HG03439 (cell line): ENCODE measurements around the gene CCL22.
"Not testable (repeated sequence)": the region's sequence is repeated elsewhere in the genome, so short reads cannot be mapped to it uniquely, and the experiment has no call there.

ENCODE experiments used
- ATAC-seq: cut with Tn5 transposase; IDR thresholded peaks from one replicate; pipeline ENCODE4 v1.9.1; 2021; ENCODE audit warnings: mild to moderate bottlenecking, moderate library complexity; ENCODE audit not compliant: unreplicated experiment

The CCL22 gene

DNA sequence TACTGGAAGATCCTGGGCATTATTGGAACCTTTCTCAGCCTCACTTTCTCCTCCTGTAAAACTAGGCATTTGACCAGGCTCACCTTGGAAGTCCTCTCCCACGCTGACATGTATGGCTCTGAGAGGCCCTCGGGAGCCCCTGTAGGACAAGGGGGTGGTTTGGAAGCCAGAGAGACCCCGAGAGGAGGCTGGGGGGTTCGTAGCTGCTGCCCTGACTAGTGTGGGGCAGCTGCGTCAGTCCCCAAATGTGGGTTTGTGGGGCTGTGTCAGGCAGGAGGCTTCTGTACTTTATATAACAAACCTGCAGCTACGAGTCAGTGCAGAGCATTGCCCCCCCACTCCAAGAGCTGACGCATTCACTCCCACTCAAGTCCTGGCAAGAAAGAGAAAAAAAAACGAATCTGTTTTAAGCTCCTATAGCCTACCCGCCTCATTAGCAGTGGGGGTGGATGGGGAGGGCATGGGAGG lies 15.5 kb downstream of the CCL22 start:
- ATAC-seq: no peak

- ATAC-seq: not testable (repeated sequence)
Measured at GRCh38 chr16:57374925-57375465, 16.4 kb downstream of the CCL22 start.

GRCh38 chr16:57376313-57376818 lies 17.8 kb downstream of the CCL22 start:
- ATAC-seq: no peak

GRCh38 chr16:57377080-57377841 lies 18.7 kb downstream of the CCL22 start:
- ATAC-seq: peak; percentile 66

DNA sequence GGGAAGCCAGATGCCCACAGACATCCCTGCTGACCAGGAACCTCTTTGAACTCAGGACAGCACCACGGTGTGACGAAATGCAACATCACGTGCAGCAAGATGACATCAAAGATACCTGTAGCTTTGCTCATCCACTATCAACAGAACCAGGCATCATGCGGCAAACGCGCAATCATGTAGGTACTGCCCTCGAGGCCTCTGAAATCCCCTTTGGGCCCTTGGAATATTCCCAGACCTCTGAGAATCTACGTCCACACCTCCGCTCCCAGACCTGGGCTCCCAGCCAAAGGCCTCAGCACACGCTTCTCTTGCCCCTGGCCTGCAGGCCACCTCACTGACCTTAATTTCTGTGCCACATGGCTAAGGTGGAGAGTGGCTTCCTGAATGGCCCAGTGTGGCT lies 21.0 kb downstream of the CCL22 start:
- ATAC-seq: no peak

DNA sequence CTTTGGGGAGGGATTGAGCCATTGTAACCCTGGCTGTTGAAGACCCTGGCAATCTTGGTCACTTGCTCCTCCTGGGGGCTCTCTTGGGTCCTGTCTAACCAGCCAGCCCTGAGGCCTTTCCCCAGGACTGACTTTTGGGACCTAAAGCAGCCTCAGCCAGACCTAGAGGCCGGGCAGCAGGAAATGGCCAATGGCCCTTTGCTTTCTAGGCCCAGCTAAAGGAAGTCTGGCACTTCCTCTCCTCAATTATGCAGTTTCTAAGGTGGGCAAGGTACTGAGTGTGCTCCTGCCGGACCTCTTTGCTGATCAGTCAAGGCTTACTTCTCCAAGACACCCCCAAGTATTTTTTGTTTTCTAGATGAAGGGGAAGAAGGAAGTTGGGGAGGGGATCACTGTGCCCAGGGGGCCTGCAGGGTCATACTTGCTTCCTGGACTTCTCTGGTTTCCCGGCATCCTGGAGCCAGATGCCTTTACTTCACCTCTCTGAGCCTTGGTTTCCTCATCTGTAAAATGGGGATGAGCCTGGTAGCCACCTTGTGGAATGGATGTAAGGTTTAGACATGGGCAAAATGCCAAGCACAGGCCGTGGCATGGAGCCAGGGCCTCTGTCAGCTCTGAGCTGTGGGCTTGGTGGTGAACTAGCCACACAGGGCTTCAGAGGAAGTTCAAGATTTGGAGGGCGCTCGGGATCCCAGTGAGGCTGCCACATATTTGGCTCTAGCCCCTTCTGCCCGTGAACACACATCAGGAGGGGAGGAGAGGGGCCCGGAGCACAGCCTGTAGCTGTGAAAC lies 22.3 kb downstream of the CCL22 start:
- ATAC-seq: no peak

DNA sequence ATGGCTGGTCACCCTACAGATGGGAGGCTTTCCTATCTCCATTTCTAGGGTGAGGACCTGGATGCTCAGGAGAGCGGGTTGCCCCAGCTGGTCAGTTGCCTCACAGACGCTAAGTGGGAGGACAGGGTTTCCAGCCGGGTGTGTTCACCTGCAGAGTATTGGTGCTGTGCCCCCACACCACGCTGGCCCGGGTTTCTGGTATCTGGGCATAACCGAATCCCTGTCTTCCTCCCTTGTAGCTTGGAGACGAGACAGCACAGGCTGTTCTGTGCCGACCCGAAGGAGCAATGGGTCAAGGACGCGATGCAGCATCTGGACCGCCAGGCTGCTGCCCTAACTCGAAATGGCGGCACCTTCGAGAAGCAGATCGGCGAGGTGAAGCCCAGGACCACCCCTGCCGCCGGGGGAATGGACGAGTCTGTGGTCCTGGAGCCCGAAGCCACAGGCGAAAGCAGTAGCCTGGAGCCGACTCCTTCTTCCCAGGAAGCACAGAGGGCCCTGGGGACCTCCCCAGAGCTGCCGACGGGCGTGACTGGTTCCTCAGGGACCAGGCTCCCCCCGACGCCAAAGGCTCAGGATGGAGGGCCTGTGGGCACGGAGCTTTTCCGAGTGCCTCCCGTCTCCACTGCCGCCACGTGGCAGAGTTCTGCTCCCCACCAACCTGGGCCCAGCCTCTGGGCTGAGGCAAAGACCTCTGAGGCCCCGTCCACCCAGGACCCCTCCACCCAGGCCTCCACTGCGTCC lies 23.4 kb downstream of the CCL22 start:
- no peak for ATAC-seq

DNA sequence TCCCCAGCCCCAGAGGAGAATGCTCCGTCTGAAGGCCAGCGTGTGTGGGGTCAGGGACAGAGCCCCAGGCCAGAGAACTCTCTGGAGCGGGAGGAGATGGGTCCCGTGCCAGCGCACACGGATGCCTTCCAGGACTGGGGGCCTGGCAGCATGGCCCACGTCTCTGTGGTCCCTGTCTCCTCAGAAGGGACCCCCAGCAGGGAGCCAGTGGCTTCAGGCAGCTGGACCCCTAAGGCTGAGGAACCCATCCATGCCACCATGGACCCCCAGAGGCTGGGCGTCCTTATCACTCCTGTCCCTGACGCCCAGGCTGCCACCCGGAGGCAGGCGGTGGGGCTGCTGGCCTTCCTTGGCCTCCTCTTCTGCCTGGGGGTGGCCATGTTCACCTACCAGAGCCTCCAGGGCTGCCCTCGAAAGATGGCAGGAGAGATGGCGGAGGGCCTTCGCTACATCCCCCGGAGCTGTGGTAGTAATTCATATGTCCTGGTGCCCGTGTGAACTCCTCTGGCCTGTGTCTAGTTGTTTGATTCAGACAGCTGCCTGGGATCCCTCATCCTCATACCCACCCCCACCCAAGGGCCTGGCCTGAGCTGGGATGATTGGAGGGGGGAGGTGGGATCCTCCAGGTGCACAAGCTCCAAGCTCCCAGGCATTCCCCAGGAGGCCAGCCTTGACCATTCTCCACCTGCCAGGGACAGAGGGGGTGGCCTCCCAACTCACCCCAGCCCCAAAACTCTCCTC lies 24.1 kb downstream of the CCL22 start:
- ATAC-seq: no peak

DNA sequence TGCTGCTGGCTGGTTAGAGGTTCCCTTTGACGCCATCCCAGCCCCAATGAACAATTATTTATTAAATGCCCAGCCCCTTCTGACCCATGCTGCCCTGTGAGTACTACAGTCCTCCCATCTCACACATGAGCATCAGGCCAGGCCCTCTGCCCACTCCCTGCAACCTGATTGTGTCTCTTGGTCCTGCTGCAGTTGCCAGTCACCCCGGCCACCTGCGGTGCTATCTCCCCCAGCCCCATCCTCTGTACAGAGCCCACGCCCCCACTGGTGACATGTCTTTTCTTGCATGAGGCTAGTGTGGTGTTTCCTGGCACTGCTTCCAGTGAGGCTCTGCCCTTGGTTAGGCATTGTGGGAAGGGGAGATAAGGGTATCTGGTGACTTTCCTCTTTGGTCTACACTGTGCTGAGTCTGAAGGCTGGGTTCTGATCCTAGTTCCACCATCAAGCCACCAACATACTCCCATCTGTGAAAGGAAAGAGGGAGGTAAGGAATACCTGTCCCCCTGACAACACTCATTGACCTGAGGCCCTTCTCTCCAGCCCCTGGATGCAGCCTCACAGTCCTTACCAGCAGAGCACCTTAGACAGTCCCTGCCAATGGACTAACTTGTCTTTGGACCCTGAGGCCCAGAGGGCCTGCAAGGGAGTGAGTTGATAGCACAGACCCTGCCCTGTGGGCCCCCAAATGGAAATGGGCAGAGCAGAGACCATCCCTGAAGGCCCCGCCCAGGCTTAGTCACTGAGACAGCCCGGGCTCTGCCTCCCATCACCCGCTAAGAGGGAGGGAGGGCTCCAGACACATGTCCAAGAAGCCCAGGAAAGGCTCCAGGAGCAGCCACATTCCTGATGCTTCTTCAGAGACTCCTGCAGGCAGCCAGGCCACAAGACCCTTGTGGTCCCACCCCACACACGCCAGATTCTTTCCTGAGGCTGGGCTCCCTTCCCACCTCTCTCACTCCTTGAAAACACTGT lies 25.0 kb downstream of the CCL22 start:
- ATAC-seq: no peak

GRCh38 chr16:57384248-57385070 lies 25.9 kb downstream of the CCL22 start:
- no peak for ATAC-seq

- ATAC-seq: no peak
Measured at GRCh38 chr16:57385083-57385482, 26.5 kb downstream of the CCL22 start.

- no peak for ATAC-seq
Measured at GRCh38 chr16:57386381-57386951, 27.9 kb downstream of the CCL22 start.

GRCh38 chr16:57387598-57388354 lies 29.2 kb downstream of the CCL22 start:
- ATAC-seq: no peak

DNA sequence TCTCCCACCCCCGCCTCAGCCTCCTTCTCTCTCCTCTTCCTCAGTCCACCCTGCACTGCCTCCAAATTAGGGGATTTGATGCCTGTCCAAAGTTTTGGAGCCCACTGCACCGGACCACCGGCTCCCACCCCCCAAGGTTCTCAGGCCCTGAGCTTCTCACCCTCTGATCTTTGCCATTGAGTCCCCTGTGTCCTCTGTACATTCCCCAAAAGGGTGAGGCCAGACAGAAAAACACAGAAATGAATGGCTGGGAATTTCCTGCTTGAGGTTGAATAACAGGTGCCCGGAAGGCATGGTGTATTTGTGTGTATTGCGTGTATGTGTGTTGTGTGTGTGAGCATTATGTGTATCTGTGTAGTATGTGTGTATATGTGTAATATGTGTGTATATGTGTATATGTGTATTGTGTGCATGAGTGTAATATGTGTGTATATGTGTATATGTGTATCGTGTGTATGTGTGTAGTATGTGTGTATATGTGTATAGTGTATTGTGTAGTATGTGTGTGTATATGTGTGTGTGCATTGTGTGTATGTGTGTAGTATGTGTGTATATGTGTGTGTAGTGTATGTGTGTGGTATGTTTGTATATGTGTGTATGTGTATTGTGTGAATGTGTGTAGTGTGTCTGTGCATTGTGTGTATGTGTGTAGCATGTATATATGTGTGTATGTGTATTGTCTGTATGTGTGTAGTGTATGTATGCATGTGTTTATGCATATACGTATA lies 29.9 kb downstream of the CCL22 start:
- no peak for ATAC-seq

- no peak for ATAC-seq
Measured at GRCh38 chr16:57389087-57389468, 30.5 kb downstream of the CCL22 start.

DNA sequence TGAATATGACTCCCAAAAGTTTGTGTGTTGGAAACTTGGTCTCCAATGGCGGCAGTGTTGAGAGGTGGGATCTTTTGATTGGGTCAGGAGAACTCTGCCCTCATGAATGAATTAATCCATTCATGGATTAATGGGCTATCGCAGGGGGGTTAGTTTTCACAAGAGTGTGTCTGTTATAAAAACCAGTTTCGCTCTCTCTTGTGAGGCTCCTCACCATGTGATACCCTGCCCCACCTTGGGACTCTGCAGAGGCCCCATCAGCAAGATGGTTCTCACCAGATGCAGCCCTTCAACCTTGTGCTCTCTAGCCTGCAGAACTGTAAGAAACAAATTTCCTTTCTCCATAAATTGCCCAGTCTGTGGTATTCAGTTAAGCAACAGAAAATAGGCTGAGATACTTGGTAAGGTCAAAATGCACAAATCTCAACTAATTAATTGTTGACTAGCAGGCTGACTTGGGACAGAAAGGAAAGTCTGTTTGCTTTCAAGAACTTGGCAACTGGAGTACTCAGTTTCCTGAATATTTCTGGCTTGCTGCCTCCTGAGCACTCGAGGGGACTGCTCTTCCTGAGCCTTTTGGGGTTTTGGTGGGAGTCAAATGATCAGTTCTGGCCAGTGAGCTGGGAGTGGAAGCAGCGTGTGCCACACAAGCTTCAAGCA lies 32.2 kb downstream of the CCL22 start:
- no peak for ATAC-seq
